GM23338 (cell line): ENCODE data around the gene NXN. TPM values are rescaled to one million over a fixed set of nuclear protein-coding genes. Genes with fewer than 3 reads are reported as not detected.

ENCODE experiments used
- ATAC-seq: fragments of 200-7000 bp; cut with Tn5 transposase; 3 replicates; pipeline ENCODE4 v1.9.1; 2020
- DNase-seq: peaks from one replicate; pipeline ENCODE4 v3.0.0-alpha.2; 2015; ENCODE audit warnings: low spot score
- H2AFZ ChIP-seq: fragments of 200-600 bp; sonication (generic); 2 replicates; pipeline ENCODE4 v1.8.0; 2016; ENCODE audit warnings: antibody characterized with exemption, mild to moderate bottlenecking, moderate library complexity
- H3F3A ChIP-seq: fragments of 200-600 bp; sonication (generic); replicated peaks from 2 replicates; pipeline ENCODE4 v1.8.0; 2017; ENCODE audit warnings: antibody characterized with exemption, mixed run types, low read depth
- H3K27ac ChIP-seq: fragments of 200-600 bp; sonication (generic); 2 replicates; pipeline ENCODE4 v1.6.1; 2016; ENCODE audit warnings: low read depth
- H3K27me3 ChIP-seq: fragments of 200-600 bp; sonication (generic); 2 replicates; pipeline ENCODE4 v1.8.0; 2016; ENCODE audit warnings: mild to moderate bottlenecking, mixed run types, moderate library complexity; ENCODE audit not compliant: insufficient read depth
- H3K36me3 ChIP-seq: fragments of 200-600 bp; sonication (generic); 2 replicates; pipeline ENCODE4 v1.8.0; 2016; ENCODE audit warnings: mild to moderate bottlenecking; ENCODE audit not compliant: insufficient read depth
- H3K4me1 ChIP-seq: fragments of 200-600 bp; sonication (generic); 2 replicates; pipeline ENCODE4 v1.8.0; 2016; ENCODE audit warnings: mild to moderate bottlenecking, moderate library complexity; ENCODE audit not compliant: insufficient read depth
- H3K4me2 ChIP-seq: fragments of 200-600 bp; sonication (generic); 2 replicates; pipeline ENCODE4 v1.7.1; 2017; ENCODE audit warnings: mixed run types
- H3K4me3 ChIP-seq: fragments of 200-600 bp; sonication (generic); 2 replicates; pipeline ENCODE4 v1.6.1; 2016; ENCODE audit warnings: mixed run types
- H3K79me2 ChIP-seq: fragments of 200-600 bp; sonication (generic); replicated peaks from 2 replicates; pipeline ENCODE4 v1.8.0; 2017; ENCODE audit warnings: mild to moderate bottlenecking; ENCODE audit not compliant: insufficient read depth
- H3K9me2 ChIP-seq: fragments of 200-600 bp; sonication (generic); 2 replicates; pipeline ENCODE4 v1.8.0; 2017; ENCODE audit not compliant: insufficient read depth
- H4K20me1 ChIP-seq: fragments of 200-600 bp; sonication (generic); replicated peaks from 2 replicates; pipeline ENCODE4 v1.8.0; 2017; ENCODE audit warnings: mild to moderate bottlenecking; ENCODE audit not compliant: insufficient read depth
- H3K27ac Mint-ChIP-seq: 2 replicates; pipeline ENCODE4 v1.8.0; 2020; ENCODE audit warnings: inconsistent platforms, mild to moderate bottlenecking, moderate library complexity, mixed read lengths
- H3K27me3 Mint-ChIP-seq: 3 replicates; pipeline ENCODE4 v1.8.0; 2022; ENCODE audit warnings: low read depth, mild to moderate bottlenecking, moderate library complexity, mixed read lengths, inconsistent platforms; ENCODE audit not compliant: insufficient read depth, poor library complexity
- H3K36me3 Mint-ChIP-seq: 3 replicates; pipeline ENCODE4 v1.8.0; 2021; ENCODE audit warnings: low read depth, mild to moderate bottlenecking, inconsistent platforms, moderate library complexity, mixed read lengths
- H3K4me1 Mint-ChIP-seq: 3 replicates; pipeline ENCODE4 v1.8.0; 2020; ENCODE audit warnings: mild to moderate bottlenecking, inconsistent platforms, mixed read lengths
- H3K4me3 Mint-ChIP-seq: 3 replicates; pipeline ENCODE4 v1.8.0; 2021; ENCODE audit warnings: moderate library complexity, mild to moderate bottlenecking, inconsistent platforms, mixed read lengths
- H3K9me3 Mint-ChIP-seq: 3 replicates; pipeline ENCODE4 v1.8.0; 2020; ENCODE audit warnings: moderate library complexity, mild to moderate bottlenecking, inconsistent platforms, mixed read lengths
- CREB1 ChIP-seq: fragments of 250-450 bp; sonication (Bioruptor Pico); IDR thresholded peaks from 2 replicates; pipeline ENCODE4 v1.5.0; 2020; ENCODE audit warnings: low read depth, mild to moderate bottlenecking, moderate library complexity
- EZH2 ChIP-seq: fragments of 200-600 bp; sonication (generic); IDR thresholded peaks from one replicate; pipeline ENCODE4 v1.8.0; 2017; ENCODE audit warnings: antibody characterized with exemption, mild to moderate bottlenecking, low read depth; ENCODE audit not compliant: unreplicated experiment
- EZH2phosphoT487 ChIP-seq: fragments of 200-600 bp; sonication (generic); IDR thresholded peaks from one replicate; pipeline ENCODE4 v1.8.1; 2018; ENCODE audit warnings: antibody characterized with exemption; ENCODE audit not compliant: unreplicated experiment
- JUNB ChIP-seq: IDR thresholded peaks from one replicate; pipeline ENCODE4 v1.6.1; 2016; ENCODE audit warnings: antibody characterized with exemption; ENCODE audit not compliant: unreplicated experiment
- NANOG ChIP-seq: IDR thresholded peaks from 2 replicates; pipeline ENCODE4 v1.6.1; 2016; ENCODE audit warnings: antibody characterized with exemption, borderline replicate concordance
- POLR2AphosphoS5 ChIP-seq: IDR thresholded peaks from 2 replicates; pipeline ENCODE4 v1.6.1; 2016; ENCODE audit warnings: antibody characterized with exemption, low read depth
- STAT1 ChIP-seq: IDR thresholded peaks from one replicate; pipeline ENCODE4 v1.6.1; 2016; ENCODE audit warnings: antibody characterized with exemption; ENCODE audit not compliant: unreplicated experiment
- ZNF114 ChIP-seq: fragments of 250-450 bp; sonication (Bioruptor Pico); IDR thresholded peaks from 2 replicates; pipeline ENCODE4 v1.5.0; 2020; ENCODE audit warnings: mild to moderate bottlenecking, moderate library complexity
- ZNF331 ChIP-seq: fragments of 250-450 bp; sonication (Bioruptor Pico); IDR thresholded peaks from 2 replicates; pipeline ENCODE4 v1.5.0; 2020; ENCODE audit warnings: low read depth, mild to moderate bottlenecking, moderate library complexity
- polyA plus RNA-seq: library from polyadenylated mRNA; unstranded; fragments of >200 nt; fragmentation: Nextera tagmentation; extraction: Ambion mirVana; gene quantifications from 2 replicates; pipeline ENCODE4 v1.2.1, GENCODE V29; 2016
- total RNA-seq: library from RNA; depleted of rRNA; stranded (reverse); fragments of >200 nt; shearing (Covaris generic); gene quantifications from 2 replicates; pipeline ENCODE4 v1.2.3, GENCODE V29; 2014
- TF ChIP-seq, protein P1 (sequence below): IDR thresholded peaks from one replicate; pipeline ENCODE4 v1.6.1; 2018; ENCODE audit warnings: antibody characterized with exemption; ENCODE audit not compliant: unreplicated experiment
- TF ChIP-seq, protein P2 (sequence below): IDR thresholded peaks from 2 replicates; pipeline ENCODE4 v1.6.1; 2016; ENCODE audit warnings: antibody characterized with exemption
- TF ChIP-seq, protein P3 (sequence below), 2 experiments: fragments of 200-600 bp in 1 of 2; sonication (generic) in 1 of 2; conservative IDR thresholded peaks; 2 replicates each; pipeline versions ENCODE4 v1.5.1 to v1.6.1; 2016 to 2017; ENCODE audit warnings: antibody characterized with exemption in 2 of 2, low read depth in 2 of 2, mild to moderate bottlenecking in 2 of 2, moderate library complexity in 1 of 2
- TF ChIP-seq, protein P4 (sequence below): fragments of 250-450 bp; sonication (Bioruptor Pico); IDR thresholded peaks from 2 replicates; pipeline ENCODE4 v1.5.0; 2020; ENCODE audit warnings: mild to moderate bottlenecking, moderate library complexity

Gene NXN
- total and polyA plus RNA-seq, 2 experiments from 2014 or later = 31.8 to 105 TPM

DNA sequence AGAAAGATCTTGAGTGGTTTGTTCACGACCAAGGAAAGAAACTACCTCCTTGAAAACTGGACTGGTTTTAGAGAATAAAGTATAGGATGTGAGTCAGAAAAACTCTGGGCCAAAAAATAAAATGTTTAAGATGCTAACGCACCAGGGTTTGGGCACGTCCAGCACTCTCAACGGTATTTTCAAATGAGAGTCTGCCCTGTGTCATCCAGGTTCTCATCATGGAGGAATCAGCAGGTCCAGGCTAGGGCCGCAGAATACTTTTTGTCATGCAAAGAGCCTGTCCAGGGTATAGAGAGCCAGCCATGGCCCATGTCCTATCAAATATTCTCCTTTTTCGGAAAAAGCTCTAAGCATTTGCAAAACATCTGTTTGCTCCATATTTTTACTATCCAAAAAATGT lies 2.4 kb downstream of the NXN start:
- Histone ChIP-seq H3K4me2 (peak overlapping the region; percentile 90), H3K4me1 (peaks cover 45% of the 10 kb centered on the region), H4K20me1 (peaks cover 30% of the 10 kb centered on the region), H3K4me3 (peak overlapping the region; percentile 78), H3K9me2 (no peaks in the 10 kb centered on the region), H3K27ac (0 out of 2 replicates have a peak overlapping the region, but pooled peaks have one; percentile 6), H3K79me2 (peaks cover 67% of the 10 kb centered on the region), H3K36me3 (no peaks in the 10 kb centered on the region), H3F3A (peaks cover 10% of the 10 kb centered on the region; the same call in 1 of the 2 replicates), H3K27me3 (no peaks in the 10 kb centered on the region), H2AFZ (no peak overlapping the region)
- Mint-ChIP-seq H3K36me3 (no peaks in the 10 kb centered on the region; the same call in 2 of the 3 replicates), H3K4me3 (peak overlapping the region; percentile 85), H3K27me3 (peaks cover 18% of the 10 kb centered on the region), H3K4me1 (peaks cover 47% of the 10 kb centered on the region), H3K9me3 (no peaks in the 10 kb centered on the region; the same call in 2 of the 3 replicates), H3K27ac (no peak overlapping the region; the same call in 1 of the 2 replicates)
- ATAC-seq (peak; percentile 5; the same call in 1 of the 3 replicates), DNase-seq (no peak)
- no peak for TF ChIP-seq JUNB
- TF ChIP-seq ZNF114 (CRISPR knock-in tag) = no peak
- TF ChIP-seq, protein P1, sequence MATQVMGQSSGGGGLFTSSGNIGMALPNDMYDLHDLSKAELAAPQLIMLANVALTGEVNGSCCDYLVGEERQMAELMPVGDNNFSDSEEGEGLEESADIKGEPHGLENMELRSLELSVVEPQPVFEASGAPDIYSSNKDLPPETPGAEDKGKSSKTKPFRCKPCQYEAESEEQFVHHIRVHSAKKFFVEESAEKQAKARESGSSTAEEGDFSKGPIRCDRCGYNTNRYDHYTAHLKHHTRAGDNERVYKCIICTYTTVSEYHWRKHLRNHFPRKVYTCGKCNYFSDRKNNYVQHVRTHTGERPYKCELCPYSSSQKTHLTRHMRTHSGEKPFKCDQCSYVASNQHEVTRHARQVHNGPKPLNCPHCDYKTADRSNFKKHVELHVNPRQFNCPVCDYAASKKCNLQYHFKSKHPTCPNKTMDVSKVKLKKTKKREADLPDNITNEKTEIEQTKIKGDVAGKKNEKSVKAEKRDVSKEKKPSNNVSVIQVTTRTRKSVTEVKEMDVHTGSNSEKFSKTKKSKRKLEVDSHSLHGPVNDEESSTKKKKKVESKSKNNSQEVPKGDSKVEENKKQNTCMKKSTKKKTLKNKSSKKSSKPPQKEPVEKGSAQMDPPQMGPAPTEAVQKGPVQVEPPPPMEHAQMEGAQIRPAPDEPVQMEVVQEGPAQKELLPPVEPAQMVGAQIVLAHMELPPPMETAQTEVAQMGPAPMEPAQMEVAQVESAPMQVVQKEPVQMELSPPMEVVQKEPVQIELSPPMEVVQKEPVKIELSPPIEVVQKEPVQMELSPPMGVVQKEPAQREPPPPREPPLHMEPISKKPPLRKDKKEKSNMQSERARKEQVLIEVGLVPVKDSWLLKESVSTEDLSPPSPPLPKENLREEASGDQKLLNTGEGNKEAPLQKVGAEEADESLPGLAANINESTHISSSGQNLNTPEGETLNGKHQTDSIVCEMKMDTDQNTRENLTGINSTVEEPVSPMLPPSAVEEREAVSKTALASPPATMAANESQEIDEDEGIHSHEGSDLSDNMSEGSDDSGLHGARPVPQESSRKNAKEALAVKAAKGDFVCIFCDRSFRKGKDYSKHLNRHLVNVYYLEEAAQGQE = no peak
- no peak for TF ChIP-seq POLR2AphosphoS5
- no peak for TF ChIP-seq CREB1 (CRISPR knock-in tag)
- TF ChIP-seq NANOG = no peak
- TF ChIP-seq, protein P2, sequence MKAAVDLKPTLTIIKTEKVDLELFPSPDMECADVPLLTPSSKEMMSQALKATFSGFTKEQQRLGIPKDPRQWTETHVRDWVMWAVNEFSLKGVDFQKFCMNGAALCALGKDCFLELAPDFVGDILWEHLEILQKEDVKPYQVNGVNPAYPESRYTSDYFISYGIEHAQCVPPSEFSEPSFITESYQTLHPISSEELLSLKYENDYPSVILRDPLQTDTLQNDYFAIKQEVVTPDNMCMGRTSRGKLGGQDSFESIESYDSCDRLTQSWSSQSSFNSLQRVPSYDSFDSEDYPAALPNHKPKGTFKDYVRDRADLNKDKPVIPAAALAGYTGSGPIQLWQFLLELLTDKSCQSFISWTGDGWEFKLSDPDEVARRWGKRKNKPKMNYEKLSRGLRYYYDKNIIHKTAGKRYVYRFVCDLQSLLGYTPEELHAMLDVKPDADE = no peak
- no peak for TF ChIP-seq STAT1
- no peak for TF ChIP-seq EZH2phosphoT487
- no peak for TF ChIP-seq EZH2
- TF ChIP-seq ZNF331 (CRISPR knock-in tag) = no peak
- TF ChIP-seq, protein P3, sequence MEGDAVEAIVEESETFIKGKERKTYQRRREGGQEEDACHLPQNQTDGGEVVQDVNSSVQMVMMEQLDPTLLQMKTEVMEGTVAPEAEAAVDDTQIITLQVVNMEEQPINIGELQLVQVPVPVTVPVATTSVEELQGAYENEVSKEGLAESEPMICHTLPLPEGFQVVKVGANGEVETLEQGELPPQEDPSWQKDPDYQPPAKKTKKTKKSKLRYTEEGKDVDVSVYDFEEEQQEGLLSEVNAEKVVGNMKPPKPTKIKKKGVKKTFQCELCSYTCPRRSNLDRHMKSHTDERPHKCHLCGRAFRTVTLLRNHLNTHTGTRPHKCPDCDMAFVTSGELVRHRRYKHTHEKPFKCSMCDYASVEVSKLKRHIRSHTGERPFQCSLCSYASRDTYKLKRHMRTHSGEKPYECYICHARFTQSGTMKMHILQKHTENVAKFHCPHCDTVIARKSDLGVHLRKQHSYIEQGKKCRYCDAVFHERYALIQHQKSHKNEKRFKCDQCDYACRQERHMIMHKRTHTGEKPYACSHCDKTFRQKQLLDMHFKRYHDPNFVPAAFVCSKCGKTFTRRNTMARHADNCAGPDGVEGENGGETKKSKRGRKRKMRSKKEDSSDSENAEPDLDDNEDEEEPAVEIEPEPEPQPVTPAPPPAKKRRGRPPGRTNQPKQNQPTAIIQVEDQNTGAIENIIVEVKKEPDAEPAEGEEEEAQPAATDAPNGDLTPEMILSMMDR (conservative IDR thresholded peaks at IDR 0.05; ENCODE audit: low read depth in 2 of 2) = no peak
- TF ChIP-seq, protein P4, sequence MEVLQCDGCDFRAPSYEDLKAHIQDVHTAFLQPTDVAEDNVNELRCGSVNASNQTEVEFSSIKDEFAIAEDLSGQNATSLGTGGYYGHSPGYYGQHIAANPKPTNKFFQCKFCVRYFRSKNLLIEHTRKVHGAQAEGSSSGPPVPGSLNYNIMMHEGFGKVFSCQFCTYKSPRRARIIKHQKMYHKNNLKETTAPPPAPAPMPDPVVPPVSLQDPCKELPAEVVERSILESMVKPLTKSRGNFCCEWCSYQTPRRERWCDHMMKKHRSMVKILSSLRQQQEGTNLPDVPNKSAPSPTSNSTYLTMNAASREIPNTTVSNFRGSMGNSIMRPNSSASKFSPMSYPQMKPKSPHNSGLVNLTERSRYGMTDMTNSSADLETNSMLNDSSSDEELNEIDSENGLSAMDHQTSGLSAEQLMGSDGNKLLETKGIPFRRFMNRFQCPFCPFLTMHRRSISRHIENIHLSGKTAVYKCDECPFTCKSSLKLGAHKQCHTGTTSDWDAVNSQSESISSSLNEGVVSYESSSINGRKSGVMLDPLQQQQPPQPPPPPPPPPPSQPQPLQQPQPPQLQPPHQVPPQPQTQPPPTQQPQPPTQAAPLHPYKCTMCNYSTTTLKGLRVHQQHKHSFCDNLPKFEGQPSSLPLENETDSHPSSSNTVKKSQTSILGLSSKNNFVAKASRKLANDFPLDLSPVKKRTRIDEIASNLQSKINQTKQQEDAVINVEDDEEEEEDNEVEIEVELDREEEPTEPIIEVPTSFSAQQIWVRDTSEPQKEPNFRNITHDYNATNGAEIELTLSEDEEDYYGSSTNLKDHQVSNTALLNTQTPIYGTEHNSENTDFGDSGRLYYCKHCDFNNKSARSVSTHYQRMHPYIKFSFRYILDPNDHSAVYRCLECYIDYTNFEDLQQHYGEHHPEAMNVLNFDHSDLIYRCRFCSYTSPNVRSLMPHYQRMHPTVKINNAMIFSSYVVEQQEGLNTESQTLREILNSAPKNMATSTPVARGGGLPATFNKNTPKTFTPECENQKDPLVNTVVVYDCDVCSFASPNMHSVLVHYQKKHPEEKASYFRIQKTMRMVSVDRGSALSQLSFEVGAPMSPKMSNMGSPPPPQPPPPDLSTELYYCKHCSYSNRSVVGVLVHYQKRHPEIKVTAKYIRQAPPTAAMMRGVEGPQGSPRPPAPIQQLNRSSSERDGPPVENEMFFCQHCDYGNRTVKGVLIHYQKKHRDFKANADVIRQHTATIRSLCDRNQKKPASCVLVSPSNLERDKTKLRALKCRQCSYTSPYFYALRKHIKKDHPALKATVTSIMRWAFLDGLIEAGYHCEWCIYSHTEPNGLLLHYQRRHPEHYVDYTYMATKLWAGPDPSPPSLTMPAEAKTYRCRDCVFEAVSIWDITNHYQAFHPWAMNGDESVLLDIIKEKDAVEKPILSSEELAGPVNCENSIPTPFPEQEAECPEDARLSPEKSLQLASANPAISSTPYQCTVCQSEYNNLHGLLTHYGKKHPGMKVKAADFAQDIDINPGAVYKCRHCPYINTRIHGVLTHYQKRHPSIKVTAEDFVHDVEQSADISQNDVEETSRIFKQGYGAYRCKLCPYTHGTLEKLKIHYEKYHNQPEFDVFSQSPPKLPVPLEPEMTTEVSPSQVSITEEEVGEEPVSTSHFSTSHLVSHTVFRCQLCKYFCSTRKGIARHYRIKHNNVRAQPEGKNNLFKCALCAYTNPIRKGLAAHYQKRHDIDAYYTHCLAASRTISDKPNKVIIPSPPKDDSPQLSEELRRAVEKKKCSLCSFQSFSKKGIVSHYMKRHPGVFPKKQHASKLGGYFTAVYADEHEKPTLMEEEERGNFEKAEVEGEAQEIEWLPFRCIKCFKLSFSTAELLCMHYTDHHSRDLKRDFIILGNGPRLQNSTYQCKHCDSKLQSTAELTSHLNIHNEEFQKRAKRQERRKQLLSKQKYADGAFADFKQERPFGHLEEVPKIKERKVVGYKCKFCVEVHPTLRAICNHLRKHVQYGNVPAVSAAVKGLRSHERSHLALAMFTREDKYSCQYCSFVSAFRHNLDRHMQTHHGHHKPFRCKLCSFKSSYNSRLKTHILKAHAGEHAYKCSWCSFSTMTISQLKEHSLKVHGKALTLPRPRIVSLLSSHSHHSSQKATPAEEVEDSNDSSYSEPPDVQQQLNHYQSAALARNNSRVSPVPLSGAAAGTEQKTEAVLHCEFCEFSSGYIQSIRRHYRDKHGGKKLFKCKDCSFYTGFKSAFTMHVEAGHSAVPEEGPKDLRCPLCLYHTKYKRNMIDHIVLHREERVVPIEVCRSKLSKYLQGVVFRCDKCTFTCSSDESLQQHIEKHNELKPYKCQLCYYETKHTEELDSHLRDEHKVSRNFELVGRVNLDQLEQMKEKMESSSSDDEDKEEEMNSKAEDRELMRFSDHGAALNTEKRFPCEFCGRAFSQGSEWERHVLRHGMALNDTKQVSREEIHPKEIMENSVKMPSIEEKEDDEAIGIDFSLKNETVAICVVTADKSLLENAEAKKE (CRISPR knock-in tag) = no peak
